ENCODE data around the gene PMAIP1. TPM values are rescaled to one million over a fixed set of nuclear protein-coding genes. Genes with fewer than 3 reads are reported as not detected.

Gene PMAIP1
- polyA plus RNA-seq, 1 of the 3 experiments (the other 2 are of a cell fraction): 76.9 TPM

Other genes with a start within 250 kb of the PMAIP1 start
- gene CCBE1, start 202.6 kb upstream of the PMAIP1 start, polyA plus RNA-seq (2012; rRNA removed): 5.0 and 7.3 TPM in 2 replicates